Measurements from ENCODE around the gene NOTCH2.

NOTCH2 gene

DNA sequence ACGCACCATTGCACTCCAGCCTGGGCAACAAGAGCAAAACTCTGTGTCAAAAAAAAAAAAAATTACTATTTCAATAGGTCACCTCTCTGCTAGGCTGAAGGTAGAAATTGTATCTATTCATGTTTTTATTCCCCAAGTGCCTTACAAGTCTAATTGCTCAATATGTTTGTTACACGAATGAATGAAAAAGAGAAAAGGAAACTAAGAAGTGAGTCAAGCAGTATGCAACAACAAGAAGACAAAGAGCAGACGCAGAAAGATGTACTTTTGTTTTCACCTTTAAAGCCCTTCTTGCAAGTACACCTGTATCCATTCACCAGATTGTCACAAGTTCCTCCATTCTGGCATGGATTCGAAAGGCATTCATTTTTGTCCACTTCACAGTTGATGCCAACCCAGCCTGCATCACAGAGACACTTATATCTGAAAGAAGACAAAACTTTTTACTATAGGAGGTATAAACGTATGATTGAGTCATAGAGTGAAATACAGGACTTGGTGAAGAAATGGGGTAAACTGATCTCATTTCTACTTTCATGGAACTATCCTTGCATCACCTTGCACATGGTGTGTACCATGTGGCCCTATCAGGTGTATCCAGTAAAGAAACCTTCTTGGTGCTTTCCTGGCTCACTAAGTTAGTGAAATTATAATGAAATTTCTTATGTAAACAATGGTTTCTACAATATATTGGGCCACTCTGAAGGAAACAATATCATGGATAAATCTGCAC lies 116.0 kb downstream of the NOTCH2 start:
- Histone ChIP-seq H3K36me3 (ENCODE audit: insufficient read depth, low read length) (no peaks in the 10 kb centered on the region; the same call in none of the 2 replicates), H3K4me1 (ENCODE audit: insufficient read depth, low read length) (no peaks in the 10 kb centered on the region), H3K9ac (ENCODE audit: low read depth, low read length) (no peak overlapping the region), H3K9me3 (ENCODE audit: control insufficient read depth, insufficient read depth, low read length) (no peaks in the 10 kb centered on the region)

DNA sequence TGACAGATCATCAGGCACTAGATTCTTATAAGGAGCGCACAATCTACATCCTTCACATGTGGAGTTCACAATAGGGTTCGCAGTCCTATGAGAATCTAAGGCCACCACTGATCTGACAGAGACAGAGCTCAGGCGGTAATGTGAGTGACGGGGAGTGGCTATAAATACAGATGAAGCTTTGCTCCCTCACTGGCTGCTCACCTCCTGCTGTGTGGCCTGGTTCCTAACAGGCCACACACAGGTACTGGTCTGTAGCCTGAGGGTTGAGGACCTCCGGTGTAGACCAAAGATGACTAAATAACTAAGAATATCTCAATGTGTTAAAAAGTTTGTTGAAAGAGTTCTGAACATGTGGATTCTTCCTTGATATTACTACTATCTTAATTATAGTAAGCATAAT lies 117.0 kb downstream of the NOTCH2 start:
- Histone ChIP-seq H3K9ac (ENCODE audit: low read depth, low read length) (no peak overlapping the region), H3K36me3 (ENCODE audit: insufficient read depth, low read length) (no peaks in the 10 kb centered on the region; the same call in none of the 2 replicates), H3K9me3 (ENCODE audit: control insufficient read depth, insufficient read depth, low read length) (no peaks in the 10 kb centered on the region), H3K4me1 (ENCODE audit: insufficient read depth, low read length) (no peaks in the 10 kb centered on the region)

DNA sequence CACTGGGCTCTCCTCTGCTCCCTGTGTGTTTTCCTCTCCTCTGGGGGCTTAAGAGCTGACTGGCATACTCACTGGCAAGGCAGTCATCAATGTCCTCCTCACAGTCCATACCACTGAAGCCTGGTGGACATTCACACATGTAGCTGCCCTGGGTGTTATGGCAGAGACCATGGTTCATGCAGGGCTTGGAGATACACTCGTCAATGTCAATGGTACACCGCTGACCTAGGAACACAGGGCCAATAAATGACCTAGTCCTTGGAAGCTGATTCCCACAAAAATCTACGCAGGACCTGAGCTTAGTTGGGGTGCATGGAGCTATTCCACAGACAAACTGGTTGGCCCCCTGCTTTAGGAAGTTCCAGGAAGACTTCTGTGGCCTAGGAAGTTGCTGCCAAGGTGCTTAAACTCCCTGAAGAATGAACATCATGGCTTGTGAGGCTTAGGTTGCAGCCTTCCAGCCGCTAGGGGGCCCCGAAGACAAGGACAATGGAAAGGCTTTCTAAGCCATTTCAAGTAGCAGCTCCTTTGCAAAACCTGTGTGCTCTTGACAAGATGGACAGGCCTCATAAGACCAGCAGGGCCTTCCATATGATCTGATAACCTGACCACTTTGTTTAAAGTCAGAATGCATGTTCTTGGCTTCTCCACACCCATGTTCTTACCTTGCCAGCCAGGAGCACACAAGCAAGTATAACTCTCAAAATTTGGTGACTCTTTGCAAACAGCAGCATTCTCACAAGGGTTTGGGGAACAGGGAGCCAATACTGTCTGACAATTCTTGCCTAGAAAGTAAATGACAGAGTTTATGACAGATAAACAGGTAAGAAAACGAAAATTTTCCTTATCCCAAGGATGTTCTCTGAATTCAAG lies 120.9 kb downstream of the NOTCH2 start:
- H3K9me3 ChIP-seq (ENCODE audit: control insufficient read depth, insufficient read depth, low read length), result no peaks in the 10 kb centered on the region
- no peak overlapping the region for H3K9ac ChIP-seq (ENCODE audit: low read depth, low read length)
- no peaks in the 10 kb centered on the region for H3K4me1 ChIP-seq (ENCODE audit: insufficient read depth, low read length)
- no peaks in the 10 kb centered on the region; the same call in none of the 2 replicates for H3K36me3 ChIP-seq (ENCODE audit: insufficient read depth, low read length)

- no peaks in the 10 kb centered on the region; the same call in none of the 2 replicates for H3K36me3 ChIP-seq (ENCODE audit: insufficient read depth, low read length)
- no peaks in the 10 kb centered on the region for H3K4me1 ChIP-seq (ENCODE audit: insufficient read depth, low read length)
- H3K9ac ChIP-seq (ENCODE audit: low read depth, low read length), result no peak overlapping the region
- H3K9me3 ChIP-seq (ENCODE audit: control insufficient read depth, insufficient read depth, low read length), result no peaks in the 10 kb centered on the region
Observed at GRCh38 chr1:119947468-119947867, 122.0 kb downstream of the NOTCH2 start.

DNA sequence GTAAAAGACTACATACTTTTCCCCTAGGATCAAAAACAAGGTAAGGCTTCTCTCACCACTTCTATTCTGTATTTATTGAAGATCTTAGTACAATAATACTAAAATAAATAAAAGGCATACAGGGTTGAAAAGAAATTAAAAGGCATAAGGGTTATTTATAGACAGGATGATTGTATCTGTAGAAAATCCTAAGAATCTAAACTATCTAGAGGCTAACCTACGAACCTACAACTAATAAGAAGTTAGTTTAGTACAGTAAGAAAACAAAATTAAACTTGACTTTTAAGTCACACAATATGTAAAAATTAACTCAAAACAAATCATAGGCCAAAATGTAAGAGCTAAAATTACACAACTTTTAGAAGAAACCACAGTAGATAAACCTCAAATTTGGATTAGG lies 122.7 kb downstream of the NOTCH2 start:
- H3K4me1 ChIP-seq (ENCODE audit: insufficient read depth, low read length), result no peaks in the 10 kb centered on the region
- no peaks in the 10 kb centered on the region; the same call in 1 of the 2 replicates for H3K36me3 ChIP-seq (ENCODE audit: insufficient read depth, low read length)
- no peak overlapping the region for H3K9ac ChIP-seq (ENCODE audit: low read depth, low read length)
- H3K9me3 ChIP-seq (ENCODE audit: control insufficient read depth, insufficient read depth, low read length), result no peaks in the 10 kb centered on the region

DNA sequence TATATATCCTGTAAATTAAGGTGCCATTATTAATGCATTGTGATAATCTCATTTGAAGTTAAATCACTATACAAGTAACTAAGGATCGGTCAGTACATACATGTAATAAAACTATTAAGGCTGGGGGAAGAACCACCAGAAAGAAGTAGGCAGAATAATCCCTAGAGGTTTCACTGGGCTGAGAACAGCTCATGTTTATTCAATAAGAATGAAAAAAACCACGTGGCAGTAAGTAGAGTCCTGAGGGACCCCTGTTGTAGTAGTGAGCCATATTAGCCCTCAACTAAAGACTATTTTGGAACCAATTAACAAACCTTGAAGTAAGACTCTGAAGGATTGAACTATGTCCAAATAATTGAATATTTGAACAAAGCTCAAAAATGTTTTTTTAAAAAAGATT lies 126.2 kb downstream of the NOTCH2 start:
- H3K4me1 ChIP-seq (ENCODE audit: insufficient read depth, low read length), result no peaks in the 10 kb centered on the region
- H3K9ac ChIP-seq (ENCODE audit: low read depth, low read length), result no peak overlapping the region
- H3K9me3 ChIP-seq (ENCODE audit: control insufficient read depth, insufficient read depth, low read length), result no peaks in the 10 kb centered on the region
- H3K36me3 ChIP-seq (ENCODE audit: insufficient read depth, low read length), result peaks cover 6% of the 10 kb centered on the region; the same call in 1 of the 2 replicates

DNA sequence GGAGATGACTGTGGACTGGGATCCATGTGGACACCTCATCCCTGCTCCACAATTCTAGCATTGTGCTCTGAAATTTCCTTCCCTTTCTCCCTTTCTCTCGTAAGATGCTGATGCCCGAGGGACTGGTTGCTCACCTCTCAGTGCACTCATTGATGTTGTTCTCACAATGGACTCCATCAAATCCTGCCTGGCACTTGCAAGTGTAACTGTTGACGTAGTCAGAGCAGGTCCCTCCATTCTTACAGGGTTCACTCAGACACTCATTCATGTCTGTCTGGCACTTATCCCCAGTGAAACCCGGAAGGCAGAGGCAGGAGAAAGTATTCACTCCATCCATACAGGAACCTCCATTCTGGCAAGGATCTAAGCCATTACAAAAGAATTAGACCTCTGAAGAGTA lies 128.1 kb downstream of the NOTCH2 start:
- H3K36me3 ChIP-seq (ENCODE audit: insufficient read depth, low read length), result peaks cover 6% of the 10 kb centered on the region; the same call in 1 of the 2 replicates
- 0 out of 2 replicates have a peak, but pooled peaks cover 2% of the 10 kb centered on the region for H3K4me1 ChIP-seq (ENCODE audit: insufficient read depth, low read length)

DNA sequence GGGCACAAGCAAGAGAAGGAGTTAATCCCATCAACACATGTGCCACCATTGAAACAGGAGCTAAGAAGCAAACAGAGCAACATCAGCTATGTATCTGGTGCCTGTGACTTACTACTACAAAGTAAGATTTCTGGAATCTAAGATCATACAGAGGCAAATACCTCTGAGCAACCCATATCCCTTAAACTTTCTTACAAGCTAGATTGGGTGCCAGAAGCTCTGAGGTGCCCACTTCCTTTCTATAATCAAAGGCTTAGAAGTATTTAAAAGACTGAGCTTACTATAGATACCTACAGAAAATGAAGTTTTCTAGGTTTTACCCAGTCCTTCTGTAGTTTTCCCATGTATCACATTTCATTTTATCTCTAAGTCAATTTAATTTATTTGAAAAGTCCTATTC lies 128.8 kb downstream of the NOTCH2 start:
- Histone ChIP-seq H3K9me3 (ENCODE audit: control insufficient read depth, insufficient read depth, low read length) (no peaks in the 10 kb centered on the region), H3K9ac (ENCODE audit: low read depth, low read length) (no peak overlapping the region), H3K4me1 (ENCODE audit: insufficient read depth, low read length) (0 out of 2 replicates have a peak, but pooled peaks cover 4% of the 10 kb centered on the region), H3K36me3 (ENCODE audit: insufficient read depth, low read length) (peaks cover 6% of the 10 kb centered on the region; the same call in 1 of the 2 replicates)

More for the DNA sequence above, 128.1 kb downstream of the NOTCH2 start:
- Histone ChIP-seq H3K9ac (ENCODE audit: low read depth, low read length) (no peak overlapping the region), H3K9me3 (ENCODE audit: control insufficient read depth, insufficient read depth, low read length) (no peaks in the 10 kb centered on the region)

DNA sequence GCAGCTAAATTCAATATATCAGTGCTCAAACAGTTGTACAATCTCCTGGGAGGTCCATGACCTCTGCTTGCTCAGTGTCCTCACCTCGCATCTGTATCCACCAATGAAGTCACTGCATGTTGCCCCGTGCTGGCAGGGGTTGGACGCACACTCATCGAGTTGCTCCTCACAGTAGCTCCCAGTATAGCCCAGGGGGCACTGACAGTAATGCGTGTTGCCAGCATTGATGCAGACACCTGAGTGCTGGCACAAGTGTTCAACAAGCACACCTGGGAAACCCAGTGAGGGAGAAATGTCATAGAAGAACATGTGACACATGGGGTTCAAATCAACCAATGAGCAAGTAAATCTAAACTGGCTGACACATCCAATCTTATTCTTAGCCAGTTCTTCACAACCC lies 132.3 kb downstream of the NOTCH2 start:
- Histone ChIP-seq H3K9me3 (ENCODE audit: control insufficient read depth, insufficient read depth, low read length) (peaks cover 4% of the 10 kb centered on the region; the same call in 1 of the 2 replicates), H3K4me1 (ENCODE audit: insufficient read depth, low read length) (0 out of 2 replicates have a peak, but pooled peaks cover 4% of the 10 kb centered on the region), H3K36me3 (ENCODE audit: insufficient read depth, low read length) (peaks cover 17% of the 10 kb centered on the region; the same call in 1 of the 2 replicates), H3K9ac (ENCODE audit: low read depth, low read length) (no peak overlapping the region)

- Histone ChIP-seq H3K9me3 (ENCODE audit: control insufficient read depth, insufficient read depth, low read length) (peaks cover 4% of the 10 kb centered on the region; the same call in 1 of the 2 replicates), H3K36me3 (ENCODE audit: insufficient read depth, low read length) (peaks cover 12% of the 10 kb centered on the region; the same call in 1 of the 2 replicates), H3K9ac (ENCODE audit: low read depth, low read length) (no peak overlapping the region), H3K4me1 (ENCODE audit: insufficient read depth, low read length) (0 out of 2 replicates have a peak, but pooled peaks cover 4% of the 10 kb centered on the region)
Observed at GRCh38 chr1:119935915-119936314, 133.5 kb downstream of the NOTCH2 start.

DNA sequence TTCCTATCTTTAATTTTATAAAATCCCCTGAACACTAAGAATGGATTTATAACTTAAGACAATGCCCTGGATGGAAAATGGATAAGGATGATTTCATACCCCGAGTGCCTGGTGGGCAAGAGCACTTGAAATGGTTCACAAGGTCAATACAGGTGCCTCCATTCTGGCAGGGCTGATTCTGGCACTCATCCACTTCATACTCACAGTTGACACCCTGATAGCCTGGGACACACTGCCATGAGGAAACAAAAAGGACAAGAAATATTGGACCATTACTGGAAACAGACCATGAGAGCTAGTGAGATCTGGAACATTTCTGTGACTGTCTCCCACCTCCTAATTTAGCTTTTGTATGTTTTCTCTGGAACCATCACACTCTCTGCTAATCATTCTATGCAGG lies 134.1 kb downstream of the NOTCH2 start:
- H3K9ac ChIP-seq (ENCODE audit: low read depth, low read length), result no peak overlapping the region
- peaks cover 12% of the 10 kb centered on the region; the same call in 1 of the 2 replicates for H3K36me3 ChIP-seq (ENCODE audit: insufficient read depth, low read length)
- peaks cover 4% of the 10 kb centered on the region; the same call in 1 of the 2 replicates for H3K9me3 ChIP-seq (ENCODE audit: control insufficient read depth, insufficient read depth, low read length)
- H3K4me1 ChIP-seq (ENCODE audit: insufficient read depth, low read length), result 0 out of 2 replicates have a peak, but pooled peaks cover 4% of the 10 kb centered on the region

GRCh38 chr1:119933397-119933796 lies 136.1 kb downstream of the NOTCH2 start:
- Histone ChIP-seq H3K4me1 (ENCODE audit: insufficient read depth, low read length) (0 out of 2 replicates have a peak, but pooled peaks cover 4% of the 10 kb centered on the region), H3K36me3 (ENCODE audit: insufficient read depth, low read length) (peaks cover 12% of the 10 kb centered on the region; the same call in 1 of the 2 replicates), H3K9me3 (ENCODE audit: control insufficient read depth, insufficient read depth, low read length) (peaks cover 4% of the 10 kb centered on the region; the same call in 1 of the 2 replicates), H3K9ac (ENCODE audit: low read depth, low read length) (no peak overlapping the region)

DNA sequence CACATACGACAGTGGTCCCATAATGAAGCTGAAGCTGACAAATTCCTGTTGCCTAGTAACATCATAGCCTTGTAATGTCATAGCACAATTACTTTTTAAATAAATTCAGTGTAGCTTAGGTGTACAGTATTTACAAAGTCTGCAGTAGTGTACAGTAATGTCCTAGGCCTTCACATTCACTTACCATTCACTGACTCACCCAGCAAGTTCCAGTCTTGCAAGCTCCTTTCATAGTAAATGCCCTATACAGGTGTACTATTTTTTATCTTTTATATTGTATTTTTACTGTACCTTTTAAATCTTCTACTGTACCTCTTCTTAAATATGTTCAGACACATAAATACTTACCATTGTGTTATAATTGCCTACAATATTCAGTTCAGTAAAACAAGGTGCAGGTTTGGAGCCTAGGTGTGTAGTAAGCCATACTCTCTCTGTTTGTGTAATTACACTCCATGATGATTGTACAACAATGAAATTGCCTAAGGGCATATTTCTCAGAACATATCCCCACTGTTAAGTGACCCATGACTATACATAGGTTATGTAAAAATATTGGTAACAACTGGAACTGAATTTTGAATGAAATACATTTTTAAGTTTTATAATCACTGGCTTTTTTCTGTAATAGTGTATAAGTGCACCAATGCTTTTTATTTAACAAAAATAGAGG lies 139.7 kb downstream of the NOTCH2 start:
- Histone ChIP-seq H3K9ac (ENCODE audit: low read depth, low read length) (no peak overlapping the region), H3K36me3 (ENCODE audit: insufficient read depth, low read length) (peaks cover 7% of the 10 kb centered on the region), H3K4me1 (ENCODE audit: insufficient read depth, low read length) (no peaks in the 10 kb centered on the region), H3K9me3 (ENCODE audit: control insufficient read depth, insufficient read depth, low read length) (peaks cover 4% of the 10 kb centered on the region; the same call in 1 of the 2 replicates)

GRCh38 chr1:119926553-119926952 lies 142.9 kb downstream of the NOTCH2 start:
- peaks cover 8% of the 10 kb centered on the region; the same call in 1 of the 2 replicates for H3K36me3 ChIP-seq (ENCODE audit: insufficient read depth, low read length)
- H3K9ac ChIP-seq (ENCODE audit: low read depth, low read length), result no peak overlapping the region
- H3K9me3 ChIP-seq (ENCODE audit: control insufficient read depth, insufficient read depth, low read length), result no peaks in the 10 kb centered on the region
- H3K4me1 ChIP-seq (ENCODE audit: insufficient read depth, low read length), result no peaks in the 10 kb centered on the region

All from ES-I3 (cell line).